ENCODE measurements around the gene PLK3.

DNA sequence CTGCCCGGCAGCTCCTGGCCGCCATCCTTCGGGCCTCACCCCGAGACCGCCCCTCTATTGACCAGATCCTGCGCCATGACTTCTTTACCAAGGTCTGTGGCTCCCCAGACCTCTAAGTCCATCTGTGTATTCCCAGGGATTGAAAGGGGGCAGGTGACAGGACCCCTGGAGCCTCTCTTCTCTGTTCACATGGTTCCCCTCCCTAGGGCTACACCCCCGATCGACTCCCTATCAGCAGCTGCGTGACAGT, 2.8 kb downstream of the PLK3 start:
- TF ChIP-seq POLR2A (IDR thresholded peaks at IDR 0.05; ENCODE audit: low read depth, low read length) (no peak), CTCF (conservative IDR thresholded peaks at IDR 0.05; ENCODE audit: low read depth, low read length) (no peak)
